Adrenal gland (tissue), 5 donors: Measurements from ENCODE around the gene SHROOM2.

Source experiments
- CTCF ChIP-seq, 6 experiments: fragments of 450-650 bp in 4 of 6; fragments of 200-600 bp in 2 of 6; sonication (generic) in 1 of 6; IDR thresholded peaks; 1 replicate in 5 of 6; 2 replicates in 1 of 6; pipeline versions ENCODE4 v1.5.1 to v1.8.0; 2016 to 2021; ENCODE audit warnings: antibody characterized with exemption in 6 of 6, mild to moderate bottlenecking in 2 of 6, moderate library complexity in 1 of 6
- POLR2A ChIP-seq, 2 donors: fragments of 450-650 bp; IDR thresholded peaks; one replicate each; pipeline ENCODE4 v1.6.1; 2017; ENCODE audit warnings: antibody characterized with exemption in 2 of 2, mild to moderate bottlenecking in 2 of 2, moderate library complexity in 1 of 2
- donor health status: DM: no; HTN: no; CAD: no.

- TF ChIP-seq POLR2A (IDR thresholded peaks at IDR 0.05) (no peak), CTCF (IDR thresholded peaks at IDR 0.05) (no peak)
These were observed 47.1 kb upstream of the SHROOM2 start for GRCh38 chrX:9739130-9739529.
